Spinal cord (tissue), 10 donors: ENCODE measurements around the gene MLC1. TPM values are rescaled to one million over a fixed set of nuclear protein-coding genes. Genes with fewer than 3 reads are reported as not detected.

Experiments
- DNase-seq, 6 donors: peaks; one replicate each; pipeline versions ENCODE4 v3.0.0 to v3.0.0-alpha.2; 2013 to 2015; ENCODE audit warnings: low spot score in 6 of 6, low read depth in 4 of 6
- H3K27ac ChIP-seq: one replicate; pipeline ENCODE4 v1.5.1; 2013; ENCODE audit warnings: low read depth, low read length, control low read depth
- H3K27me3 ChIP-seq: one replicate; pipeline ENCODE4 v1.6.1; 2013; ENCODE audit warnings: low read length; ENCODE audit not compliant: control insufficient read depth, insufficient read depth
- H3K36me3 ChIP-seq: one replicate; pipeline ENCODE4 v1.6.1; 2013; ENCODE audit warnings: low read length; ENCODE audit not compliant: control insufficient read depth, insufficient read depth
- H3K4me1 ChIP-seq: one replicate; pipeline ENCODE4 v1.6.1; 2013; ENCODE audit warnings: low read length; ENCODE audit not compliant: control insufficient read depth, insufficient read depth
- H3K4me3 ChIP-seq: one replicate; pipeline ENCODE4 v1.5.1; 2013; ENCODE audit warnings: low read depth, low read length, control low read depth
- H3K9me3 ChIP-seq: one replicate; pipeline ENCODE4 v1.6.1; 2013; ENCODE audit warnings: low read length; ENCODE audit not compliant: control insufficient read depth, insufficient read depth
- WGBS: methylation state at CpG from one replicate; pipeline ENCODE4 v1.1.5; 2013; ENCODE audit warnings: missing lambda C conversion rate; ENCODE audit not compliant: insufficient coverage; 5-methylcytosine and 5-hydroxymethylcytosine counted together
- polyA plus RNA-seq, 2 donors: library from polyadenylated mRNA; unstranded; fragments of 120-200 nt; gene quantifications; one replicate each; pipeline ENCODE4 v1.2.1, GENCODE V29; 2013; ENCODE audit not compliant: insufficient read length in 2 of 2
- total RNA-seq, 2 donors: library from RNA; depleted of rRNA in 1 of 2; stranded (reverse); fragments of 120-200 nt in 1 of 2; fragments of >200 nt in 1 of 2; gene quantifications; one replicate each; pipeline versions ENCODE4 v1.2.3 to v1.2.4, GENCODE V29; 2013 to 2014
- donor health status: healthy.

Gene MLC1
- total and polyA plus RNA-seq, 4 donors = 76.9 to 353 (median 156) TPM

DNA sequence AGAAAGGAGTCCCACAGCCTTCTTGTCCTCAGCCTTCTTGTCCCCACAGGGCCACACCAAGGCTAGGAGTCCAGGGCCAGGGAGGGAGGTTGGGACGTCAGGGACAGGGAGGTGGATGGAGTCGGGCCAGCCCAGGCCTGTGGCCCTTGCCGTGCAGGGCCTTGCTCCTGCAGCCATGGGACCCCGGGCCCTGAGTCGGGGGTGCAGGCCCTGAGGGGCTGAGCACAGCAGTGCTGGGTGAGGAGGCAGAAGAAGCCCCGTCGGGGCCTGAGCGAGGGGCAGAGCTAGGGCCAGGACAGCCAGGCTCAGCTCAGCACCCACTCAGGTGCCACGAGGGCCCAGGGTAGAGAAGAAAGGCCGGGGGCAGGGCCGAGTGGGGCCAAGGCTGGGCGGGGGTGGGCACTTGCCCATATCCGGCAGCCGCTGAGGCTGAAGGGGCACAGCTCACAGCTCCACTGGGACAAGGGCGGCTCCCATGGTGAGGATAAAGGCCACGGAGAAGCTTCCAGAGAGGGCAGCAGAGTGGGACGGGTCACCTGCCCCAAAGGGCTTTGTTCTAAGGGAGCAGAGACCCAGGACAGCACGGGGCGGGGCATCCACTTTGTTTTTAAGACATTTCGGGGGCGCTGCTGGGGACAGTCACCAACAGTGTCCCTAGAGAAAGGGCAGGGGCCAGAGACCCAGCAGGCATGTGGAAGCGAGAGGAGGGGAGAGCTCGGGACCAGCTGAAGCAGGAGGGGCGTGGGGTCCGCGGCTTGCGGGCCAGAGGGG, 3.6 kb downstream of the MLC1 start:
- Histone ChIP-seq H3K27me3 (no peaks in the 10 kb centered on the region), H3K27ac (no peak overlapping the region), H3K4me1 (peaks cover 36% of the 10 kb centered on the region), H3K36me3 (peaks cover 46% of the 10 kb centered on the region), H3K9me3 (no peaks in the 10 kb centered on the region), H3K4me3 (no peak overlapping the region)
- WGBS = 87% methylated on average over 27 of the region's 27 CpGs
- no peak for DNase-seq

DNA sequence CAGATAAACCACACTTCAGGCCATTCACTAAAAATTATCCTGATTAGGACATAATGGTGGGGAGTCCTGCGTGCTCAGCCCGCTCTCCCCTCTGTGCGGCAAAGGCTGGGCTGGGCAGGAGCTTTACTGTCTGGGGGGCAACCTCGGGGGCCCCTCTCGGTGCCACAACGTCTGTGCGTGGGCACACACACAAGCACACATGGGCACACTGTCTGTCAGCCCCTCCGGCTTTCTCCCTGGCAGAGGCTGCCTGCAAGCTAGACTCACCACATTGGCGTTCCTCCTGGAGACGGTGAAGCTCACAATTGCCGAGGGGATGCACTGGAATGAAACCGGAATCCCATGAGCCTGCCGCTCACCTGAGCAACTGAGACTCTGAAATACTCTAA, 5.2 kb downstream of the MLC1 start:
- H3K36me3 ChIP-seq = peaks cover 52% of the 10 kb centered on the region
- WGBS = 66% methylated on average over 12 of the region's 13 CpGs
- DNase-seq = peak in 1 of 6 donors; percentile 29

DNA sequence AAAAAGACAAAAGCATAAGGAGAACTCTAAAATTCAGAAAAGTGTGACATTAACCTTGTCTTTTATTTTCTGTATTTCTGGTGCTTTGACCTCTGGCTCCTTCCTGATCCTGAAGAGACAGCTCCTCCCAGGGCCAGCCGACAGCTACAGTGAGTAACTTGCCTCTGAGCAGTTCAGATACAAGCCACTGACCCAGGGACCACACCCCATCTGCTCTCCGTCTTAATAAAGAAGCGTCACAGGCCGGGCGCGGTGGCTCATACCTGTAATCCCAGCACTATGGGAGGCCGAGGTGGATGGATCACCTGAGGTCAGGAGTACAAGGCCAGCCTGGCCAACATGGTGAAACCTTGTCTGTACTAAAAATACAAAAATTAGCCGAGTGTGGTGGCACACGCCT, 6.5 kb downstream of the MLC1 start:
- no peak for DNase-seq
- no peak overlapping the region for H3K27ac ChIP-seq
- H3K27me3 ChIP-seq = no peaks in the 10 kb centered on the region
- WGBS = 85% methylated on average over 7 of the region's 9 CpGs
- H3K4me3 ChIP-seq = no peak overlapping the region
- peaks cover 28% of the 10 kb centered on the region for H3K4me1 ChIP-seq
- H3K36me3 ChIP-seq = peaks cover 62% of the 10 kb centered on the region
- H3K9me3 ChIP-seq = no peaks in the 10 kb centered on the region

More for the DNA sequence above, 5.2 kb downstream of the MLC1 start:
- H3K4me3 ChIP-seq = no peak overlapping the region
- H3K27me3 ChIP-seq = no peaks in the 10 kb centered on the region
- peaks cover 32% of the 10 kb centered on the region for H3K4me1 ChIP-seq
- H3K9me3 ChIP-seq = no peaks in the 10 kb centered on the region
- no peak overlapping the region for H3K27ac ChIP-seq

- WGBS = 99% methylated on average over 8 of the region's 13 CpGs
- Histone ChIP-seq H3K27me3 (no peaks in the 10 kb centered on the region), H3K9me3 (no peaks in the 10 kb centered on the region), H3K4me1 (peaks cover 23% of the 10 kb centered on the region), H3K36me3 (peaks cover 64% of the 10 kb centered on the region), H3K27ac (no peak overlapping the region), H3K4me3 (no peak overlapping the region)
- no peak for DNase-seq
These were observed 7.0 kb downstream of the MLC1 start for GRCh38 chr22:50078246-50078645.

GRCh38 chr22:50076646-50077535, 8.3 kb downstream of the MLC1 start:
- H3K4me1 ChIP-seq = peaks cover 16% of the 10 kb centered on the region
- no peak overlapping the region for H3K27ac ChIP-seq
- H3K9me3 ChIP-seq = no peaks in the 10 kb centered on the region
- no peaks in the 10 kb centered on the region for H3K27me3 ChIP-seq
- no peak for DNase-seq
- H3K36me3 ChIP-seq = peaks cover 64% of the 10 kb centered on the region
- WGBS = 90% methylated on average over 40 of the region's 43 CpGs
- H3K4me3 ChIP-seq = no peak overlapping the region

- Histone ChIP-seq H3K27me3 (no peaks in the 10 kb centered on the region), H3K4me3 (no peak overlapping the region), H3K9me3 (no peaks in the 10 kb centered on the region), H3K36me3 (peaks cover 68% of the 10 kb centered on the region), H3K27ac (no peak overlapping the region), H3K4me1 (peaks cover 12% of the 10 kb centered on the region)
- peak in 2 of 6 donors; percentile 52 to 86 for DNase-seq
- 54% methylated on average over 28 of the region's 32 CpGs for WGBS
These were observed 10.4 kb downstream of the MLC1 start for GRCh38 chr22:50074551-50075530.

DNA sequence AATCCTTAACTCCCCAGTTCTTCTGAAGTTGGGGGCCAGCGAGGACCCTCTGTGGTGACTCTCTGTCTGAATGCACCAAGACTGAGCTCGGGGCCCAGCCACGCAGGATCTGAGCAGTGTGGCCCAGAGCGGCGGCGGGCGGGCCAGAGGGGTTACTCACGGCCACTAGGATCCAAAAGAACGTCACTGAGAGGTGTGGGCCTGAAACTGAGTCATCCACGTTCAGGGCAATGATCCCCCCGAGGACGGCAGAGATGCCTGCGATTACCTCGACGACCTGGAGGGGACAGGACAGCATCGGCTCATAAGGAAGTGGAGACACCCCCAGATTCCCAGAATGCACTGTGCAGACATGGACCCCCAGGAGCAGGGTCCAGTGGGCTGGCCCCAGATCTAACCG, 11.2 kb downstream of the MLC1 start:
- Histone ChIP-seq H3K9me3 (no peaks in the 10 kb centered on the region), H3K27ac (no peak overlapping the region), H3K4me1 (peaks cover 12% of the 10 kb centered on the region), H3K27me3 (no peaks in the 10 kb centered on the region), H3K36me3 (peaks cover 68% of the 10 kb centered on the region), H3K4me3 (no peak overlapping the region)
- DNase-seq = no peak
- WGBS = 78% methylated on average over 17 of the region's 17 CpGs

- H3K36me3 ChIP-seq = peaks cover 63% of the 10 kb centered on the region
- peaks cover 12% of the 10 kb centered on the region for H3K4me1 ChIP-seq
- H3K9me3 ChIP-seq = no peaks in the 10 kb centered on the region
- no peaks in the 10 kb centered on the region for H3K27me3 ChIP-seq
- WGBS = 90% methylated on average over 27 of the region's 28 CpGs
- no peak for DNase-seq
- H3K4me3 ChIP-seq = no peak overlapping the region
- no peak overlapping the region for H3K27ac ChIP-seq
These were observed 12.3 kb downstream of the MLC1 start for GRCh38 chr22:50072714-50073538.
